LNCaP clone FGC (cell line): ENCODE results near the gene GPNMB.

Experiments
- DNase-seq: peaks from one replicate; pipeline ENCODE4 v3.0.0-alpha.2; 2011; ENCODE audit warnings: low read depth
- H3K4me3 ChIP-seq: 2 replicates; pipeline ENCODE4 v1.5.1; 2011; ENCODE audit warnings: mild to moderate bottlenecking, low read depth, low read length, control low read depth
- CTCF ChIP-seq: IDR thresholded peaks from 2 replicates; pipeline ENCODE4 v1.5.1; 2012; ENCODE audit warnings: mild to moderate bottlenecking; ENCODE audit not compliant: control insufficient read depth, insufficient read depth; ENCODE audit errors: extremely low read depth

Gene GPNMB

DNA sequence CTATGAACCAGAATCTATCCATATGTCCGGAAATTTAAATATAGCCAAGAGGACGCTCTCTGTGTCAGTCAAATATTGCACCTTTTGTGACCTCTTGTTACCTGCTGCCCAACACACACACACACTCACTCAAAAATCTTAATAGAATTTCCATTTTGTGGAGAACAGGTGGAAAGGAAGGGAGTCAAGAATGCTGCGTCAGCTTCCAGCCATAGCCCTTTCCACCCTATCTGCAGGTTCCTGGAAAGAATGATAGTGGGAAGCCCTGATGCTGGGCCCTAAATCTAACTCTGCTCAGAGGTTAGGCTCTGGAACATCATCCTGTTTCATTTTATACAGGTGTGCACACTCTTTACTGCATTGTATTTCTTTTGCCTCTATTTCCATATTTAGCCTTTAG lies 9.6 kb upstream of the GPNMB start:
- H3K4me3 ChIP-seq = no peak overlapping the region
- TF ChIP-seq CTCF = no peak
- no peak for DNase-seq

DNA sequence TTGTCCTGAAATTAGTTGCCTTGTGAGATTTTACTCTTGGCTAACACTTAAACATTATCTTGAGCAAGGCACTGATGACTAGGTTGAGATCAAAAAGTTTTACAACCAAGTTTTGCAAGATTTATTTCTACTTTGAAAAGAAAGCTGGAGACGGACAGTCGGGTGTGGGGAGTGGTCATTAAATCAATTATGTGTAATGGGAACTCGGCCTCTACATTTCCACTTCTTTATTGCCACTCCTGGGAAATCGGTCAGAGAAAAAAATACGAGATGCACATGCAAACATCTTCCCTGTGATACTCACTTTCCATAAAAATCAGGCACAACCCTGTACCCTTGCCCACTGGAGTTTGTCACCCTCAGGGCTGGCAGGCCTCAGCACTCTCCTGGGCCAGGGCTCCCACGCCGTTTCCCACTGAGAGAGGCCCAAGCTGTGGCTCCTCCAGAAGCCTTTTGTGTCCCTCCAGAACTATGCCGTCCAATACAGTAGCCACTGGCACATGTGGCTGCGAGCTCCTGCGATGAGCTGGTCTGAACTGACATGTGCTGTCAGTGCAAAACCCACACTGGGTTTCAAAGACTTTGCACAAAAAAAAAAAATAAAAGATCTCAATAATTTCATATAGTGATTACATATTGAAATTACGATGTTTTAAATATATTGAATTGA lies 7.5 kb upstream of the GPNMB start:
- no peak for TF ChIP-seq CTCF
- no peak overlapping the region for H3K4me3 ChIP-seq
- DNase-seq = no peak

GRCh38 chr7:23239698-23240097 lies 6.9 kb upstream of the GPNMB start:
- TF ChIP-seq CTCF = no peak
- no peak for DNase-seq

GRCh38 chr7:23242321-23242720 lies 4.3 kb upstream of the GPNMB start:
- no peak for DNase-seq
- H3K4me3 ChIP-seq = no peak overlapping the region
- no peak for TF ChIP-seq CTCF

More at GRCh38 chr7:23239698-23240097, 6.9 kb upstream of the GPNMB start:
- H3K4me3 ChIP-seq = no peak overlapping the region

DNA sequence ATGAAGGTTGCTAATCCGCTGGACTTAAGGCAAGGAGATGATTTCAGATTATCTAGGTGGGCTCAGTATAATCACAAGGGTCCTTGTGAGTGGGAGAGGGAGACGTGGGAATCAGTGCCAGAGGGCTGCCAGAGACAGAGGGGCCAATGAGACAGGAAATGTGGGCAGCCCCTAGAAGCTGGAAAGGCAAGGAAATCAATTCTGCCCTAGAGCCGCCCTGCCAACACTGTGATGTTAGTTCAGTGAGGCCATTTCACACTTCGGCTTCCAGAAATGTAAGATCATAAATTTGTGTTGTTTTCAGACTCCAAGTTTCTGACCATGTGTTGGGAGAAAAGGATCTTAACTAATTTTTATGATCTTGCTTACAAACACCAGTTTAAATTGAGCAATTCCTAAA lies 3.6 kb upstream of the GPNMB start:
- no peak for TF ChIP-seq CTCF
- H3K4me3 ChIP-seq = no peak overlapping the region
- no peak for DNase-seq

DNA sequence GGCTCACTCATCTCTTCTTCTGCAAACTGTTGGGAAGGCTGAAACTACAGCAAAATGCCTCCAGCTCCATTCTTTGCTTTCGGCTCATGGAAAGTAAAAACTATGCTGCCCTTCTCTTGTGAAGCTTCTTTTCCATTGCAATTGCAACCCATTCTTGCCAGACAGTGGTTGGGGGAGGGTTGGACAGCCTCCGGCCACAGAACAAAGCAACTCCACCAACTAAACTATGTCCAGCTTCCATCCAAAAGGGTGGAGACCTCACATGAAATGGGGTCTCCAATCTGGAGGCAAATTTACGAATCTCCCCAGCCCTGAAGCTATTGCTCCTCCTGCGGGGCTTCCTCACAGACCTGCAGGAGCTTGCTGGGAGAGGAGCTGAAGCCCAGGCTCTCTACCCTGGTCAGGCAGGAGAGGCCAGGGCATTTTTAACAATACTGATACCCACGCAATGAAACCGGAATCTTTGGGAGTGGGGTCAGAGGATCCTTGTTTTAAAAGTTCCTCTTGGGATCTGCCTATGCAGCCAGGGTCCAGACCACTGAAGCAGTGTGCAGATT lies 549 bp downstream of the GPNMB start:
- no peak for DNase-seq
- H3K4me3 ChIP-seq = no peak overlapping the region
- TF ChIP-seq CTCF = no peak
